SU-DHL-6 (cell line): Measurements from ENCODE around the gene CNOT4.

Experiments
- H2AFZ ChIP-seq: fragments of 200-600 bp; sonication (generic); 2 replicates; pipeline ENCODE4 v1.6.1; 2014; ENCODE audit warnings: low read depth, mild to moderate bottlenecking, moderate library complexity, mixed read lengths, antibody characterized with exemption, low read length; ENCODE audit not compliant: severe bottlenecking
- H3F3A ChIP-seq: fragments of 200-600 bp; shearing (Covaris generic); 2 replicates; pipeline ENCODE4 v1.6.0; 2016; ENCODE audit warnings: antibody characterized with exemption, mild to moderate bottlenecking; ENCODE audit not compliant: insufficient read depth
- H3K27ac ChIP-seq: fragments of 200-600 bp; sonication (generic); 2 replicates; pipeline ENCODE4 v1.5.1; 2016; ENCODE audit warnings: low read depth, mild to moderate bottlenecking, low read length, moderate library complexity, mixed read lengths
- H3K27me3 ChIP-seq: fragments of 200-600 bp; sonication (generic), shearing (Covaris generic); 2 replicates; pipeline ENCODE4 v1.6.0; 2014; ENCODE audit warnings: mild to moderate bottlenecking, low read length
- H3K36me3 ChIP-seq: fragments of 200-600 bp; sonication (generic); 2 replicates; pipeline ENCODE4 v1.6.1; 2014; ENCODE audit warnings: mild to moderate bottlenecking, low read length, mixed read lengths
- H3K4me2 ChIP-seq: fragments of 300-600, 200-600 bp; shearing (Covaris generic), sonication (generic); 2 replicates; pipeline ENCODE4 v1.6.0; 2014; ENCODE audit warnings: low read length, low read depth, mild to moderate bottlenecking; ENCODE audit not compliant: poor library complexity, severe bottlenecking
- H3K4me3 ChIP-seq: fragments of 200-600 bp; sonication (generic); 2 replicates; pipeline ENCODE4 v1.5.1; 2014; ENCODE audit warnings: antibody characterized with exemption, low read length, mild to moderate bottlenecking, mixed read lengths; ENCODE audit not compliant: insufficient read depth, poor library complexity, severe bottlenecking
- H3K79me2 ChIP-seq: fragments of 200-600 bp; sonication (generic); 2 replicates; pipeline ENCODE4 v1.6.1; 2014; ENCODE audit warnings: mild to moderate bottlenecking, low read length, moderate library complexity; ENCODE audit not compliant: insufficient read depth
- H3K9ac ChIP-seq: fragments of 200-600 bp; sonication (generic); 2 replicates; pipeline ENCODE4 v1.7.0; 2014; ENCODE audit warnings: mild to moderate bottlenecking, low read length
- H3K9me2 ChIP-seq: fragments of 200-600 bp; sonication (generic); replicated peaks from 2 replicates; pipeline ENCODE4 v1.6.1; 2014; ENCODE audit warnings: low read length; ENCODE audit not compliant: insufficient read depth
- H3K9me3 ChIP-seq: fragments of 200-600 bp; sonication (generic); 2 replicates; pipeline ENCODE4 v1.6.1; 2014; ENCODE audit warnings: low read length, mixed read lengths; ENCODE audit not compliant: insufficient read depth
- H4K20me1 ChIP-seq: fragments of 200-600 bp; sonication (generic); 2 replicates; pipeline ENCODE4 v1.6.1; 2014; ENCODE audit warnings: low read depth, mild to moderate bottlenecking, antibody characterized with exemption, low read length, moderate library complexity, mixed read lengths
- CTCF ChIP-seq: fragments of 200-600 bp; sonication (generic); IDR thresholded peaks from one replicate; pipeline ENCODE4 v1.5.1; 2017; ENCODE audit warnings: antibody characterized with exemption, mild to moderate bottlenecking, low read length, moderate library complexity; ENCODE audit not compliant: insufficient read depth, poor library complexity, severe bottlenecking
- EZH2phosphoT487 ChIP-seq: fragments of 200-600 bp; sonication (generic), shearing (Covaris generic); conservative IDR thresholded peaks from 2 replicates; pipeline ENCODE4 v1.6.1; 2018; ENCODE audit warnings: mild to moderate bottlenecking, antibody characterized with exemption, low read length, moderate library complexity, mixed read lengths

Gene CNOT4

GRCh38 chr7:135333946-135334345 lies 176.0 kb downstream of the CNOT4 start:
- H3K4me2 ChIP-seq = no peak overlapping the region
- H3K4me3 ChIP-seq = no peak overlapping the region
- no peaks in the 10 kb centered on the region for H3F3A ChIP-seq
- no peaks in the 10 kb centered on the region for H4K20me1 ChIP-seq
- no peak overlapping the region for H3K27ac ChIP-seq
- H3K9me3 ChIP-seq = no peaks in the 10 kb centered on the region
- no peak overlapping the region for H3K9ac ChIP-seq
- no peaks in the 10 kb centered on the region for H3K79me2 ChIP-seq
- H3K36me3 ChIP-seq = no peaks in the 10 kb centered on the region
- H3K9me2 ChIP-seq = no peaks in the 10 kb centered on the region
- no peaks in the 10 kb centered on the region for H3K27me3 ChIP-seq
- TF ChIP-seq CTCF (no peak), EZH2phosphoT487 (no peak)
- no peak overlapping the region for H2AFZ ChIP-seq

GRCh38 chr7:135333200-135333599 lies 176.7 kb downstream of the CNOT4 start:
- no peak overlapping the region for H3K9ac ChIP-seq
- no peak overlapping the region for H2AFZ ChIP-seq
- TF ChIP-seq CTCF = no peak
- no peak for TF ChIP-seq EZH2phosphoT487
- H3K4me3 ChIP-seq = no peak overlapping the region
- H3K4me2 ChIP-seq = no peak overlapping the region
- no peaks in the 10 kb centered on the region for H3K9me2 ChIP-seq
- no peaks in the 10 kb centered on the region for H3K9me3 ChIP-seq
- H3K36me3 ChIP-seq = no peaks in the 10 kb centered on the region
- H3K79me2 ChIP-seq = no peaks in the 10 kb centered on the region
- H3K27me3 ChIP-seq = no peaks in the 10 kb centered on the region
- no peak overlapping the region for H3K27ac ChIP-seq
- H3F3A ChIP-seq = no peaks in the 10 kb centered on the region
- no peaks in the 10 kb centered on the region for H4K20me1 ChIP-seq

- Histone ChIP-seq H2AFZ (no peak overlapping the region), H3K4me3 (no peak overlapping the region)
- TF ChIP-seq CTCF (no peak), EZH2phosphoT487 (no peak)
Observed at GRCh38 chr7:135330088-135330487, 179.8 kb downstream of the CNOT4 start.

GRCh38 chr7:135328526-135328925 lies 181.4 kb downstream of the CNOT4 start:
- H2AFZ ChIP-seq = no peak overlapping the region
- H3K79me2 ChIP-seq = no peaks in the 10 kb centered on the region
- H3K36me3 ChIP-seq = no peaks in the 10 kb centered on the region
- H3K9ac ChIP-seq = no peak overlapping the region
- no peaks in the 10 kb centered on the region for H3K9me2 ChIP-seq
- no peaks in the 10 kb centered on the region for H3K27me3 ChIP-seq
- no peak overlapping the region for H3K27ac ChIP-seq
- no peaks in the 10 kb centered on the region for H3F3A ChIP-seq
- H4K20me1 ChIP-seq = no peaks in the 10 kb centered on the region
- no peak overlapping the region for H3K4me2 ChIP-seq
- no peaks in the 10 kb centered on the region; the same call in 1 of the 2 replicates for H3K9me3 ChIP-seq
- TF ChIP-seq CTCF (no peak), EZH2phosphoT487 (no peak)
- H3K4me3 ChIP-seq = no peak overlapping the region

More at GRCh38 chr7:135330088-135330487, 179.8 kb downstream of the CNOT4 start:
- Histone ChIP-seq H4K20me1 (no peaks in the 10 kb centered on the region), H3K27ac (no peak overlapping the region), H3K27me3 (no peaks in the 10 kb centered on the region), H3K9me3 (no peaks in the 10 kb centered on the region), H3F3A (no peaks in the 10 kb centered on the region), H3K9ac (no peak overlapping the region), H3K9me2 (no peaks in the 10 kb centered on the region), H3K4me2 (no peak overlapping the region), H3K36me3 (no peaks in the 10 kb centered on the region), H3K79me2 (no peaks in the 10 kb centered on the region)
